Measurements from ENCODE around the gene GPR87.
A peak's percentile ranks its signal among the peaks of the same experiment; 100 is the strongest.

The GPR87 gene

GRCh38 chr3:151282921-151283320 is 33.7 kb downstream of the GPR87 start:
- DNase-seq = no peak
- H3K4me3 ChIP-seq (ENCODE audit: low read depth, low read length) = no peak overlapping the region
- peaks cover 5% of the 10 kb centered on the region; the same call in 1 of the 2 replicates for H3K4me1 ChIP-seq

GRCh38 chr3:151281671-151282324 is 34.8 kb downstream of the GPR87 start:
- H3K4me3 ChIP-seq (ENCODE audit: low read depth, low read length) = no peak overlapping the region
- no peaks in the 10 kb centered on the region for H3K36me3 ChIP-seq
- TF ChIP-seq, protein P1, sequence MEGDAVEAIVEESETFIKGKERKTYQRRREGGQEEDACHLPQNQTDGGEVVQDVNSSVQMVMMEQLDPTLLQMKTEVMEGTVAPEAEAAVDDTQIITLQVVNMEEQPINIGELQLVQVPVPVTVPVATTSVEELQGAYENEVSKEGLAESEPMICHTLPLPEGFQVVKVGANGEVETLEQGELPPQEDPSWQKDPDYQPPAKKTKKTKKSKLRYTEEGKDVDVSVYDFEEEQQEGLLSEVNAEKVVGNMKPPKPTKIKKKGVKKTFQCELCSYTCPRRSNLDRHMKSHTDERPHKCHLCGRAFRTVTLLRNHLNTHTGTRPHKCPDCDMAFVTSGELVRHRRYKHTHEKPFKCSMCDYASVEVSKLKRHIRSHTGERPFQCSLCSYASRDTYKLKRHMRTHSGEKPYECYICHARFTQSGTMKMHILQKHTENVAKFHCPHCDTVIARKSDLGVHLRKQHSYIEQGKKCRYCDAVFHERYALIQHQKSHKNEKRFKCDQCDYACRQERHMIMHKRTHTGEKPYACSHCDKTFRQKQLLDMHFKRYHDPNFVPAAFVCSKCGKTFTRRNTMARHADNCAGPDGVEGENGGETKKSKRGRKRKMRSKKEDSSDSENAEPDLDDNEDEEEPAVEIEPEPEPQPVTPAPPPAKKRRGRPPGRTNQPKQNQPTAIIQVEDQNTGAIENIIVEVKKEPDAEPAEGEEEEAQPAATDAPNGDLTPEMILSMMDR (IDR thresholded peaks at IDR 0.05; ENCODE audit: low read depth, low read length) = no peak
- peaks cover 5% of the 10 kb centered on the region; the same call in 1 of the 2 replicates for H3K4me1 ChIP-seq
- no peaks in the 10 kb centered on the region for H3K9me3 ChIP-seq
- no peaks in the 10 kb centered on the region for H3K27me3 ChIP-seq
- no peak for DNase-seq

More at GRCh38 chr3:151282921-151283320, 33.7 kb downstream of the GPR87 start:
- no peaks in the 10 kb centered on the region for H3K36me3 ChIP-seq
- TF ChIP-seq, protein P1 (IDR thresholded peaks at IDR 0.05; ENCODE audit: low read depth, low read length) = peak; percentile 65
- H3K9me3 ChIP-seq = no peaks in the 10 kb centered on the region
- no peaks in the 10 kb centered on the region for H3K27me3 ChIP-seq

DNA sequence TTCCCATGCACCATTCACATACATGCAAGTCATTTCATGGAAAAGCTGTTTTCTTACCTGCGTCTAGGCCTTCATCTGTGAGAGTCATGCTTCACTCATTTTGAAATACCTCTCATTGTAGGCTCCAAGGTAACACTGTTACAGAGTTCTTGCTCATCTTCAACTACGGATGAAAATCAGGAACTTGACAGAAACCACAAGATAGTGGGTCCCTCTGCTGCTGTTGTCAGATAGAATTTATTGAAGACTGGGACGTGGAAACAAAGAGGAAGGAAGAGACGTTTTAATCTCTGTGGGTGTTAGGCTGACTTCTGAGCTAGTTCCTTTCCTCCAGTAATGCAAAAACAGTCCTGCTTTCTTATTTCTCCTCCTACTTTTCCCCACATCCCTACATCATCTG is 38.4 kb downstream of the GPR87 start, which contains the start of gene P2RY14:
TSS of gene P2RY14 (minus strand) at position 313 of the 400 bp plus-strand sequence. CDS start 64,226 bp downstream, outside the sequence.
- TF ChIP-seq, protein P1 (IDR thresholded peaks at IDR 0.05; ENCODE audit: low read depth, low read length) = no peak
- Histone ChIP-seq H3K4me1 (no peaks in the 10 kb centered on the region; the same call in 1 of the 2 replicates), H3K27me3 (no peaks in the 10 kb centered on the region), H3K9me3 (no peaks in the 10 kb centered on the region), H3K36me3 (no peaks in the 10 kb centered on the region), H3K4me3 (ENCODE audit: low read depth, low read length) (no peak within 1 kb of the TSS)
- no peak for DNase-seq

DNA sequence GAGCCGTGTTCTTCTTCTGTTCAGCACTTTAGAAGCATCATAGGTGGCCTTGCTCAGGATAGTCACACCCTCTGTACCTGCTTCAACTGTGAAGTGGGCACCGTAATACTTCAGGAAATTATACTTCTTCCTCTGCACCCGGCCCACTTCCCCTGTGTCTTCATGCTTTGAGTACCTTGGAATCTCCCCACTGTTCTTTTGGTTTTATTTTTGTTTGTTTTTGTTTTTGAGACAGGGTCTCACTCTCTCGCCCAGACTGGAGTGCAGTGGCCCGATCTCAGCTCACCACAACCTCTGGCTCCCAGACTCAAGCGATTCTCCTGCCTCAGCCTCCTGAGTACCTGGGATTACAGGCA is 40.0 kb downstream of the GPR87 start:
- TF ChIP-seq, protein P1 (IDR thresholded peaks at IDR 0.05; ENCODE audit: low read depth, low read length) = no peak
- Histone ChIP-seq H3K4me3 (ENCODE audit: low read depth, low read length) (no peak overlapping the region), H3K4me1 (no peaks in the 10 kb centered on the region; the same call in 1 of the 2 replicates), H3K27me3 (no peaks in the 10 kb centered on the region), H3K9me3 (no peaks in the 10 kb centered on the region), H3K36me3 (no peaks in the 10 kb centered on the region)
- DNase-seq = no peak

- TF ChIP-seq, protein P1 (IDR thresholded peaks at IDR 0.05; ENCODE audit: low read depth, low read length) = no peak
- no peaks in the 10 kb centered on the region; the same call in 1 of the 2 replicates for H3K4me1 ChIP-seq
- H3K27me3 ChIP-seq = no peaks in the 10 kb centered on the region
- no peak overlapping the region for H3K4me3 ChIP-seq (ENCODE audit: low read depth, low read length)
- DNase-seq = no peak
- no peaks in the 10 kb centered on the region for H3K9me3 ChIP-seq
- no peaks in the 10 kb centered on the region for H3K36me3 ChIP-seq
Measured at GRCh38 chr3:151276038-151276686, 40.5 kb downstream of the GPR87 start.

DNA sequence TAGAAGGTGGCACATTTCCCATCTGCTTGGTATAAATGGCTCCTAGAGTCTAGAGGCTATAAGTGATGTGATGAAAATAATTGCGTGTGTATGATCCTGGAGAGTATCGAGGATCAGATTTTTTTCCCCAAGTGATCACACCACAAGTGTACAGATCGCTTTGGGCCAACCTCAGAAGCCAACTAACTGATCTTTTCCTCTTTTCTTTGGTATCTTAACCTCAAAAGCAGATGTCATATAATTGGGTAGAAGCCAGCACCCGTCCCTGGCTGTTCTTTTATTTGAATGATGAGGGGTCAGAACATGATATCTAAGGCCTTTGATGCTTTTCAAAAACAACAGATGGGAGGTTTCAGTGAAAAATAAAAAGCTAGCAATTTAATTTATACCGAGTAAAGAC is 41.5 kb downstream of the GPR87 start:
- no peak overlapping the region for H3K4me3 ChIP-seq (ENCODE audit: low read depth, low read length)
- H3K27me3 ChIP-seq = no peaks in the 10 kb centered on the region
- TF ChIP-seq, protein P1 (IDR thresholded peaks at IDR 0.05; ENCODE audit: low read depth, low read length) = no peak
- H3K4me1 ChIP-seq = no peaks in the 10 kb centered on the region; the same call in 1 of the 2 replicates
- DNase-seq = no peak
- no peaks in the 10 kb centered on the region for H3K9me3 ChIP-seq
- no peaks in the 10 kb centered on the region for H3K36me3 ChIP-seq
